HEK293T (cell line): ENCODE results near the gene UBE2O.

Source experiments
- FOXA1 ChIP-seq: fragments of 450-650 bp; IDR thresholded peaks from 2 replicates; pipeline ENCODE4 v1.6.1; 2016; ENCODE audit warnings: mild to moderate bottlenecking
- FOXM1 ChIP-seq: fragments of 450-650 bp; IDR thresholded peaks from 2 replicates; pipeline ENCODE4 v1.6.1; 2017; ENCODE audit warnings: mild to moderate bottlenecking, borderline replicate concordance
- NFRKB ChIP-seq: fragments of 450-650 bp; IDR thresholded peaks from 2 replicates; pipeline ENCODE4 v1.6.1; 2016; ENCODE audit warnings: mild to moderate bottlenecking, moderate library complexity
- SUZ12 ChIP-seq: fragments of 450-650 bp; IDR thresholded peaks from 2 replicates; pipeline ENCODE4 v1.6.1; 2016; ENCODE audit warnings: mild to moderate bottlenecking
- ZNF384 ChIP-seq: fragments of 450-650 bp; IDR thresholded peaks from 2 replicates; pipeline ENCODE4 v1.6.1; 2016

GRCh38 chr17:76351526-76352071 lies 101.4 kb downstream of the UBE2O start:
- TF ChIP-seq SUZ12 (no peak), FOXM1 (no peak), FOXA1 (no peak), ZNF384 (no peak), NFRKB (no peak)
